Measurements from ENCODE around the gene TSPAN8.

TSPAN8 gene

GRCh38 chr12:71142956-71143355 lies 14.8 kb downstream of the TSPAN8 start:
- H3K4me3 ChIP-seq (replicated peaks in 1 of 2; ENCODE audit: low read depth in 2 of 2, low read length in 2 of 2), result no peak overlapping the region
- TF ChIP-seq CTCF (IDR thresholded peaks at IDR 0.05; ENCODE audit: low read depth, low read length), result no peak
- no peak for DNase-seq (ENCODE audit: low read depth in 2 of 2)

GRCh38 chr12:71142016-71142415 lies 15.8 kb downstream of the TSPAN8 start:
- H3K4me3 ChIP-seq (replicated peaks in 1 of 2; ENCODE audit: low read depth in 2 of 2, low read length in 2 of 2), result no peak overlapping the region
- no peak for DNase-seq (ENCODE audit: low read depth in 2 of 2)
- no peak for TF ChIP-seq CTCF (IDR thresholded peaks at IDR 0.05; ENCODE audit: low read depth, low read length)

- DNase-seq (ENCODE audit: low read depth in 2 of 2), result no peak
- no peak for TF ChIP-seq CTCF (IDR thresholded peaks at IDR 0.05; ENCODE audit: low read depth, low read length)
- H3K4me3 ChIP-seq (replicated peaks in 1 of 2; ENCODE audit: low read depth in 2 of 2, low read length in 2 of 2), result no peak overlapping the region
Observed at GRCh38 chr12:71141378-71141926, 16.3 kb downstream of the TSPAN8 start.

- no peak overlapping the region for H3K4me3 ChIP-seq (replicated peaks in 1 of 2; ENCODE audit: low read depth in 2 of 2, low read length in 2 of 2)
- TF ChIP-seq CTCF (IDR thresholded peaks at IDR 0.05; ENCODE audit: low read depth, low read length), result no peak
- DNase-seq (ENCODE audit: low read depth in 2 of 2), result no peak
Observed at GRCh38 chr12:71139153-71139735, 18.6 kb downstream of the TSPAN8 start.

- no peak for DNase-seq (ENCODE audit: low read depth in 2 of 2)
- no peak overlapping the region for H3K4me3 ChIP-seq (replicated peaks in 1 of 2; ENCODE audit: low read depth in 2 of 2, low read length in 2 of 2)
- no peak for TF ChIP-seq CTCF (IDR thresholded peaks at IDR 0.05; ENCODE audit: low read depth, low read length)
Observed at GRCh38 chr12:71138011-71138410, 19.8 kb downstream of the TSPAN8 start.

GRCh38 chr12:71135812-71136176 lies 22.0 kb downstream of the TSPAN8 start:
- TF ChIP-seq CTCF (IDR thresholded peaks at IDR 0.05; ENCODE audit: low read depth, low read length), result no peak
- H3K4me3 ChIP-seq (replicated peaks in 1 of 2; ENCODE audit: low read depth in 2 of 2, low read length in 2 of 2), result no peak overlapping the region
- DNase-seq (ENCODE audit: low read depth in 2 of 2), result peak; percentile 27 to 74

Measured in cardiac fibroblast (primary cell).